HepG2 (cell line): ENCODE measurements around the gene OSGIN1. TPM values are rescaled to one million over a fixed set of nuclear protein-coding genes. Genes with fewer than 3 reads are reported as not detected.

Experiments used
- ATAC-seq: fragments of 200-7000 bp; cut with Tn5 transposase; 3 replicates; pipeline ENCODE4 v1.9.1; 2020; ENCODE audit warnings: mild to moderate bottlenecking, moderate library complexity
- BruUV-seq: library from RNA; stranded (reverse); fragments of 400-500 nt; replicated peaks from 2 replicates; lab custom pipeline; 2021; lab: Mats Ljungman, UMichigan
- CTCF ChIA-PET: fragments of 300-600 bp; formaldehyde crosslinking; extraction: SDS; loops from one replicate; lab custom pipeline; 2021; ENCODE audit warnings: low total read pairs, inconsistent platforms, low intra/inter-chr PET ratio; lab: Yijun Ruan, JAX
- POLR2A ChIA-PET: fragments of 350-600 bp; sonication (Branson Sonifier 250); formaldehyde crosslinking; loops from one replicate; lab custom pipeline; 2020; ENCODE audit warnings: antibody characterized with exemption, inconsistent platforms; lab: Yijun Ruan, JAX
- DNase-seq: peaks from one replicate; pipeline ENCODE4 v3.0.0-alpha.2; 2015; ENCODE audit warnings: low spot score
- FAIRE-seq: peaks from 3 replicates; lab custom pipeline; 2011; peaks lifted over from hg19 to GRCh38; lab: Jason Lieb, UNC
- H2AFZ ChIP-seq: one replicate; pipeline ENCODE4 v1.6.1; 2011; ENCODE audit warnings: low read length, inconsistent platforms
- H3K27ac ChIP-seq: fragments of 300-600 bp; 3 replicates; pipeline ENCODE4 v1.8.0; 2011; ENCODE audit warnings: mixed run types, mild to moderate bottlenecking, mixed read lengths, low read length, inconsistent platforms; ENCODE audit not compliant: insufficient read depth; ENCODE audit errors: extremely low read length
- H3K27me3 ChIP-seq, 2 experiments: fragments of 200-600 bp in 1 of 2; 2 replicates in 1 of 2; 3 replicates in 1 of 2; pipeline versions ENCODE4 v1.6.0 to v1.8.0; 2011; ENCODE audit warnings: low read length in 2 of 2, mild to moderate bottlenecking in 2 of 2, moderate library complexity in 2 of 2, inconsistent platforms in 1 of 2; ENCODE audit not compliant: insufficient read depth in 2 of 2, control insufficient read depth in 1 of 2
- H3K36me3 ChIP-seq, 2 experiments: fragments of 200-600 bp in 1 of 2; replicated peaks in 1 of 2; 2 replicates in 1 of 2; 3 replicates in 1 of 2; pipeline versions ENCODE4 v1.5.1 to v1.8.0; 2011; ENCODE audit warnings: low read length in 2 of 2, inconsistent platforms in 1 of 2; ENCODE audit not compliant: insufficient read depth in 2 of 2, control insufficient read depth in 1 of 2
- H3K4me1 ChIP-seq: 2 replicates; pipeline ENCODE4 v1.5.1; 2012; ENCODE audit warnings: low read length, inconsistent platforms; ENCODE audit not compliant: insufficient read depth
- H3K4me2 ChIP-seq: 2 replicates; pipeline ENCODE4 v1.6.0; 2011; ENCODE audit warnings: low read depth, low read length, inconsistent platforms
- H3K4me3 ChIP-seq, 3 experiments: fragments of 200-600 bp in 1 of 3; sonication (generic), shearing (Covaris generic) in 1 of 3; replicated peaks in 1 of 3; 2 replicates each; pipeline ENCODE4 v1.5.1; 2011 to 2016; ENCODE audit warnings: low read length in 3 of 3, inconsistent platforms in 2 of 3, low read depth in 2 of 3, mild to moderate bottlenecking in 2 of 3, control low read depth in 1 of 3, mixed read lengths in 1 of 3; ENCODE audit not compliant: insufficient read depth in 1 of 3
- H3K79me2 ChIP-seq: one replicate; pipeline ENCODE4 v1.6.1; 2011; ENCODE audit warnings: low read length, inconsistent platforms; ENCODE audit not compliant: insufficient read depth
- H3K9ac ChIP-seq: 2 replicates; pipeline ENCODE4 v1.6.0; 2011; ENCODE audit warnings: mild to moderate bottlenecking, low read depth, low read length, inconsistent platforms; ENCODE audit not compliant: insufficient read depth
- H3K9me3 ChIP-seq: 2 replicates; pipeline ENCODE4 v1.5.1; 2012; ENCODE audit warnings: mild to moderate bottlenecking, low read length
- H4K20me1 ChIP-seq: 2 replicates; pipeline ENCODE4 v1.6.0; 2011; ENCODE audit warnings: inconsistent platforms, mild to moderate bottlenecking, low read length, moderate library complexity; ENCODE audit not compliant: insufficient read depth
- GABPB1 ChIP-seq: IDR thresholded peaks from 2 replicates; pipeline ENCODE4 v1.6.1; 2016; ENCODE audit warnings: mild to moderate bottlenecking, missing genetic modification reagents, moderate library complexity, missing compliant biosample characterization
- NFRKB ChIP-seq: fragments of 450-650 bp; IDR thresholded peaks from 2 replicates; pipeline ENCODE4 v1.6.1; 2017
- POLR2G ChIP-seq: fragments of 200-400 bp; formaldehyde crosslinking; IDR thresholded peaks from 2 replicates; pipeline ENCODE4 v1.6.1; 2018; ENCODE audit warnings: mild to moderate bottlenecking, low read depth, low read length, moderate library complexity
- RARA ChIP-seq: IDR thresholded peaks from 2 replicates; pipeline ENCODE4 v1.6.1; 2016; ENCODE audit warnings: missing genetic modification reagents, missing compliant biosample characterization
- SUZ12 ChIP-seq: fragments of 150-350 bp; IDR thresholded peaks from 2 replicates; pipeline ENCODE4 v1.6.1; 2014; ENCODE audit warnings: low read depth, low read length
- THAP8 ChIP-seq: sonication (generic); formaldehyde crosslinking; IDR thresholded peaks from 2 replicates; pipeline ENCODE4 v1.5.1; 2020; ENCODE audit warnings: missing genetic modification reagents, mild to moderate bottlenecking, borderline replicate concordance
- ZNF550 ChIP-seq: sonication (generic); formaldehyde crosslinking; IDR thresholded peaks from 2 replicates; pipeline ENCODE4 v1.4.0; 2020; ENCODE audit warnings: mild to moderate bottlenecking, missing genetic modification reagents, borderline replicate concordance
- ZNF609 ChIP-seq: sonication (generic); formaldehyde crosslinking; IDR thresholded peaks from 2 replicates; pipeline ENCODE4 v1.4.0; 2020; ENCODE audit warnings: mild to moderate bottlenecking, missing genetic modification reagents, borderline replicate concordance
- ZNF670 ChIP-seq: sonication (generic); formaldehyde crosslinking; IDR thresholded peaks from 2 replicates; pipeline ENCODE4 v1.8.0; 2022; ENCODE audit warnings: mild to moderate bottlenecking, missing genetic modification reagents, borderline replicate concordance
- WGBS: methylation state at CpG from one replicate; pipeline ENCODE4 v1.1.6; 2017; ENCODE audit warnings: low lambda C conversion rate; 5-methylcytosine and 5-hydroxymethylcytosine counted together
- in situ Hi-C: cut with HindIII; loops from 2 replicates; pipeline ENCODE4 v1.10.0; 2017; ENCODE audit warnings: low pct_unique_long_range_greater_than_20kb; ENCODE audit not compliant: extremely low pct_ligation_motif_present
- intact Hi-C: fragments of 100-400 bp; cut with micrococcal nuclease; formaldehyde crosslinking; loops from one replicate; pipeline ENCODE4 v1.10.0; 2022; ENCODE audit not compliant: unreplicated experiment
- polyA plus RNA-seq, 8 experiments: library from polyadenylated mRNA; depleted of rRNA in 3 of 8; stranded (reverse) in 7 of 8; unstranded in 1 of 8; fragments of >200 nt; fragmentation: Illumina TruSeq in 4 of 8; extraction: Trizol in 4 of 8; gene quantifications; 2 replicates each; pipeline versions ENCODE4 v1.2.1 to v1.2.3, GENCODE V29; 2011 to 2016; ENCODE audit warnings: low read depth in 4 of 8, missing spikeins in 1 of 8, mixed read lengths in 1 of 8; ENCODE audit not compliant: insufficient read depth in 1 of 8
- total RNA-seq, 5 experiments: library from RNA; depleted of rRNA; stranded (reverse); fragments of >200 nt; fragmentation: Illumina TruSeq; extraction: Trizol; gene quantifications; 2 replicates each; pipeline ENCODE4 v1.2.3, GENCODE V29; 2016; ENCODE audit warnings: low read depth in 1 of 5

OSGIN1 gene
- total and polyA plus RNA-seq, 2 of the 13 experiments (the other 11 are each of a cell fraction or from before 2014, with no cell fraction given), result 20.5 to 27.1 TPM

GRCh38 chr16:83925095-83925905, 27.7 kb upstream of the OSGIN1 start:
- Histone ChIP-seq H3K27ac (no peak overlapping the region), H3K4me2 (no peak overlapping the region), H3K4me1 (peaks cover 39% of the 10 kb centered on the region), H3K4me3 (no peak overlapping the region), H3K27me3 (peaks cover 2 to 7% of the 10 kb centered on the region in 2 experiments; a peak in 3 of 5 replicates), H3K36me3 (no peaks in the 10 kb centered on the region), H2AFZ (no peak overlapping the region), H4K20me1 (no peaks in the 10 kb centered on the region), H3K9me3 (no peaks in the 10 kb centered on the region), H3K9ac (no peak overlapping the region), H3K79me2 (no peaks in the 10 kb centered on the region)
- 72% methylated on average over 12 of the region's 12 CpGs for WGBS
- in situ Hi-C loops, result loop anchor here (10.0 kb wide), 1 partner anchor 120 kb away; the partner anchor contains the start of gene SLC38A8
- FAIRE-seq (no peak), DNase-seq (no peak), ATAC-seq (no peak)
- intact Hi-C loops, result no loop called here
- CTCF ChIA-PET, result interaction anchor here (3.0 kb wide), 1 partner anchor 140 kb away, joined by 9 read pairs; no protein-coding TSS in a partner anchor
- BruUV-seq, result no TSS peak
- POLR2A ChIA-PET, result interaction anchor here (5.4 kb wide), 1 partner anchor 28 kb away, joined by 46 read pairs; the partner anchor contains the start of gene OSGIN1
- no peak for TF ChIP-seq GABPB1 (CRISPR knock-in tag)
- TF ChIP-seq ZNF670 (CRISPR knock-in tag), result no peak
- no peak for TF ChIP-seq SUZ12
- TF ChIP-seq THAP8 (CRISPR knock-in tag), result no peak
- TF ChIP-seq RARA (CRISPR knock-in tag), result no peak
- TF ChIP-seq ZNF550 (CRISPR knock-in tag), result no peak
- no peak for TF ChIP-seq POLR2G
- TF ChIP-seq NFRKB, result no peak
- TF ChIP-seq ZNF609 (CRISPR knock-in tag), result no peak
